Measurements from ENCODE around the gene TDRD1. TPM values are rescaled to one million over a fixed set of nuclear protein-coding genes. Genes with fewer than 3 reads are reported as not detected.

The TDRD1 gene
- total RNA-seq, 1 experiment from 2014 or later = not detected

DNA sequence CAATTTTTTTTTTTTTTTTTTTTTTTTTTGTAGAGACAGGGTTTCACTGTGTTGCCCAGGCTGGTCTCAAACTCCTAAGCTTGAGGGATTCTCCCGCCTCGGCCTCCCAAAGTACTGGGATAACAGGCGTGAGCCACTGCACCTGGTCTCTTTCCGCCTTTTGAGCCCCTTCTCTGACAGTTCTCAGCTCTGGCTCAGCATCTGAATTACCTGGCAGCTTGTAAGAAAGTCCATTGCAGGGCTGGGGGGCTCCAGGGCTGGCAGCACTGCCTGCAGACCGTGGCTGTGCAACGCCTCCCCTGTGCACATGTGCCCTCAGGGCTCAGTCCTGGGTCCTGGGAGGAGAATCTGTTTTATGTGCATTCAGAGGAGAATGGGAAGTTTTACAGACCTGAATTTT is 97.5 kb downstream of the TDRD1 start:
- Histone ChIP-seq H3K9me2 (replicated peaks; ENCODE audit: insufficient read depth, low read length) (no peaks in the 10 kb centered on the region), H3K27ac (ENCODE audit: low read length) (no peak overlapping the region), H4K20me1 (ENCODE audit: insufficient read depth, low read depth, low read length) (no peaks in the 10 kb centered on the region), H3K4me2 (ENCODE audit: low read depth, low read length, poor library complexity, severe bottlenecking) (no peak overlapping the region), H3K27me3 (ENCODE audit: low read length) (no peaks in the 10 kb centered on the region), H3K9ac (ENCODE audit: low read length) (no peak overlapping the region), H3K4me1 (ENCODE audit: low read length) (no peaks in the 10 kb centered on the region), H3K4me3 (ENCODE audit: low read length) (no peak overlapping the region), H3K9me3 (ENCODE audit: low read length) (no peaks in the 10 kb centered on the region), H3K36me3 (ENCODE audit: insufficient read depth, low read length) (no peaks in the 10 kb centered on the region), H3K79me2 (ENCODE audit: low read length) (no peaks in the 10 kb centered on the region), H2AFZ (ENCODE audit: low read length) (no peak overlapping the region)
- DNase-seq = no peak

DNA sequence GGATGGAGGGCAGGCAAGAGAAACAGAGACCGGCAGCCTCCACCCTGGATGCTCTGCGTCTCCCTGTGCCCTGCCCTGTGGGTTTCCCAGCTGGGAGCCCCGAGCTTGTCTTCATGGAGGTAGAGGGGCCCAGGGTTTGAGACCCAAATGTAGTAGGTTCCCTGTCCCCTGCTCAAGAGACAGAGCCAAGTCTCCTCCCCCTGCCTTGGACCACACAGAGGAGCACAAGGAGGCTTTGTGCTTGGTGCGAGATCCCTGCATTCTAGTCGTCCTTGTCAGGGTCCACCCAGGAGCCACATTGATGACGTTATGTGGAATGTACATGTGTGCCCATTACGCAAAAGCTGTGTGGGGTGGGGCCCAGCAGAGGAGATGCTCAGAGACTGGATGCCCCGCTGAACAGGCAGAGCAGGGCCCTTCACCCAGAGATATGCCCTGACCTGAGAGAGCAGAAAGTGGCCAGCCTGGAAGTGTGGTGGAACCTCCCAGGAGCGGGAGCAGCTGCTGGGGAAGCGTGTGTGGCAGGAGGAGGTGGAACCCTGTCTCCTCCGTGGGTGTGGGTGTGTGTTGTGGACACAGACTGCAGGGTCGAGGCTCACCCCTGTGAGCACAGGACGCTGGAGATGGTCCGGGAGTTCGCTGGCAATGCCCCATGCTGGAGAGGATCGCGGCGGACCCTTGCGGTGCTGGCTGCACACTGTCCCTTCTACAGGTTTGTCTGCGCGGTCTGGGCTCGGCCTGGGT is 99.2 kb downstream of the TDRD1 start:
- no peaks in the 10 kb centered on the region for H3K27me3 ChIP-seq (ENCODE audit: low read length)
- H3K9ac ChIP-seq (ENCODE audit: low read length) = no peak overlapping the region
- no peak overlapping the region for H2AFZ ChIP-seq (ENCODE audit: low read length)
- no peaks in the 10 kb centered on the region for H3K36me3 ChIP-seq (ENCODE audit: insufficient read depth, low read length)
- H3K79me2 ChIP-seq (ENCODE audit: low read length) = no peaks in the 10 kb centered on the region
- no peak overlapping the region for H3K4me2 ChIP-seq (ENCODE audit: low read depth, low read length, poor library complexity, severe bottlenecking)
- H3K9me3 ChIP-seq (ENCODE audit: low read length) = no peaks in the 10 kb centered on the region
- no peak for DNase-seq
- no peak overlapping the region for H3K4me3 ChIP-seq (ENCODE audit: low read length)
- no peaks in the 10 kb centered on the region for H3K9me2 ChIP-seq (replicated peaks; ENCODE audit: insufficient read depth, low read length)
- H3K4me1 ChIP-seq (ENCODE audit: low read length) = no peaks in the 10 kb centered on the region
- H3K27ac ChIP-seq (ENCODE audit: low read length) = no peak overlapping the region
- no peaks in the 10 kb centered on the region for H4K20me1 ChIP-seq (ENCODE audit: insufficient read depth, low read depth, low read length)

DNA sequence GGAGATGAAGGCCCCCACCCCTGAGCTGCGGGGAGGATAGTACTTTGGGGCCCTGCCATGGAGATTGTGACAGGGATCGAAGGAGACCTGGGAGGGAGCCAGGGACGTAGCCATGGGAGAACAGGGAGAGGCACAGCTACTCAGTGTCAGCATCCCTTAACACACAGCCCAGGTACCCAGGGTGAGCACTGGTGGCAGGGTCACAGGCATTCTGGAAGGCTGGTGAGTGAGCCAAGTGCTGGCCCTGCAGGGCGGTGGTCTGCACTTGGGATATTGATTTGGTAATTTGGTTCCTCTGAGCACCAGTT is 99.7 kb downstream of the TDRD1 start:
- Histone ChIP-seq H4K20me1 (ENCODE audit: insufficient read depth, low read depth, low read length) (no peaks in the 10 kb centered on the region), H2AFZ (ENCODE audit: low read length) (no peak overlapping the region)

GRCh38 chr10:114279289-114279688 is 100.1 kb downstream of the TDRD1 start:
- H3K9me2 ChIP-seq (replicated peaks; ENCODE audit: insufficient read depth, low read length) = no peaks in the 10 kb centered on the region
- no peak overlapping the region for H2AFZ ChIP-seq (ENCODE audit: low read length)
- no peaks in the 10 kb centered on the region for H3K79me2 ChIP-seq (ENCODE audit: low read length)
- H3K27ac ChIP-seq (ENCODE audit: low read length) = no peak overlapping the region
- no peaks in the 10 kb centered on the region for H4K20me1 ChIP-seq (ENCODE audit: insufficient read depth, low read depth, low read length)
- H3K4me3 ChIP-seq (ENCODE audit: low read length) = no peak overlapping the region
- no peak overlapping the region for H3K9ac ChIP-seq (ENCODE audit: low read length)
- H3K4me2 ChIP-seq (ENCODE audit: low read depth, low read length, poor library complexity, severe bottlenecking) = no peak overlapping the region
- H3K27me3 ChIP-seq (ENCODE audit: low read length) = no peaks in the 10 kb centered on the region
- no peaks in the 10 kb centered on the region for H3K4me1 ChIP-seq (ENCODE audit: low read length)
- no peaks in the 10 kb centered on the region for H3K36me3 ChIP-seq (ENCODE audit: insufficient read depth, low read length)
- no peaks in the 10 kb centered on the region for H3K9me3 ChIP-seq (ENCODE audit: low read length)
- DNase-seq = no peak

More for the DNA sequence above, 99.7 kb downstream of the TDRD1 start:
- H3K36me3 ChIP-seq (ENCODE audit: insufficient read depth, low read length) = no peaks in the 10 kb centered on the region
- no peak for DNase-seq
- H3K9me2 ChIP-seq (replicated peaks; ENCODE audit: insufficient read depth, low read length) = no peaks in the 10 kb centered on the region
- H3K27me3 ChIP-seq (ENCODE audit: low read length) = no peaks in the 10 kb centered on the region
- no peak overlapping the region for H3K9ac ChIP-seq (ENCODE audit: low read length)
- H3K4me2 ChIP-seq (ENCODE audit: low read depth, low read length, poor library complexity, severe bottlenecking) = no peak overlapping the region
- H3K27ac ChIP-seq (ENCODE audit: low read length) = no peak overlapping the region
- no peaks in the 10 kb centered on the region for H3K9me3 ChIP-seq (ENCODE audit: low read length)
- H3K4me3 ChIP-seq (ENCODE audit: low read length) = no peak overlapping the region
- H3K79me2 ChIP-seq (ENCODE audit: low read length) = no peaks in the 10 kb centered on the region
- no peaks in the 10 kb centered on the region for H3K4me1 ChIP-seq (ENCODE audit: low read length)

GRCh38 chr10:114279901-114280644 is 100.9 kb downstream of the TDRD1 start:
- H3K4me3 ChIP-seq (ENCODE audit: low read length) = no peak overlapping the region
- H3K9me3 ChIP-seq (ENCODE audit: low read length) = no peaks in the 10 kb centered on the region
- no peaks in the 10 kb centered on the region for H3K27me3 ChIP-seq (ENCODE audit: low read length)
- no peak overlapping the region for H3K27ac ChIP-seq (ENCODE audit: low read length)
- H3K4me2 ChIP-seq (ENCODE audit: low read depth, low read length, poor library complexity, severe bottlenecking) = no peak overlapping the region
- H4K20me1 ChIP-seq (ENCODE audit: insufficient read depth, low read depth, low read length) = no peaks in the 10 kb centered on the region
- H3K36me3 ChIP-seq (ENCODE audit: insufficient read depth, low read length) = no peaks in the 10 kb centered on the region
- no peaks in the 10 kb centered on the region for H3K9me2 ChIP-seq (replicated peaks; ENCODE audit: insufficient read depth, low read length)
- no peak overlapping the region for H2AFZ ChIP-seq (ENCODE audit: low read length)
- no peaks in the 10 kb centered on the region for H3K79me2 ChIP-seq (ENCODE audit: low read length)
- no peak for DNase-seq
- no peaks in the 10 kb centered on the region for H3K4me1 ChIP-seq (ENCODE audit: low read length)
- no peak overlapping the region for H3K9ac ChIP-seq (ENCODE audit: low read length)

DNA sequence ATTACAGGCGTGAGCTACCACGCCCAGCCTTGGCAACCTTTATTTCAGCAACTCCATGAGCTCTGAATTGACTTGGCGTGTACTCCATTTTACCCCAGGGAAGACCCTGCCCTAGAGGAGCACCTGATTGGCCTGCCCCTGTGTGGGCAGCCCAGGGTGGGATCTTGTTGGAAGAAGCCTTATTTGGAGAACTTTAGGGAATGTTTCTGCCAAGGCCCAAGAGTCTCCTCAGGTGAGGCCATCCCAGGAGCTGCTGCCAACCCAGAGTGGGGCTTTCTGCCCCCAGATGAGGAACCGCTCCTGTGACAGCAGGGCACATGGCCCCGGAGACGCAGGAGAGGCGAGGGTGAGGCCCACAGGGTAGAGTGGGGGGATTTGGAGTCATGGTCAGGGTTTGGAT is 101.9 kb downstream of the TDRD1 start:
- no peaks in the 10 kb centered on the region for H3K79me2 ChIP-seq (ENCODE audit: low read length)

DNA sequence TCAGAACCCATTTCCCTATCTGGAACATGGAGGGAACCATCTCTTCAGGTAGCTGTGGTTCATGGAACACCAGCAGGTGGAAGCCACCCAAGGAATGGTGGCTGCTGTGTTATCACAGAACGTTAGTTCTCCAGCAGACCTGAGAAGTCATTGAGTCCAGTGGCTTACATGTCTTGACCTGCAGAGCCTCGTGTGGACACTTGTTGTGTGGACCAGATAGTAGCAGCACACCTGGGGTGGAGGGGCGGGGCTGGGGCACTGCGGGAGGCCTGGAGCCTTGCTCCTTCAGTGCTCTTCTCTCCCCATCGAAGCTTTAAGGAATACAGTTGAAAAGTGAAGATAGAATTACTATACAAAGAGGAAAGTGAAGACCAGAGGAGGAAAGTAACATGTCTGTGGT is 102.3 kb downstream of the TDRD1 start:
- no peak for DNase-seq
- Histone ChIP-seq H3K27ac (ENCODE audit: low read length) (no peak overlapping the region), H4K20me1 (ENCODE audit: insufficient read depth, low read depth, low read length) (no peaks in the 10 kb centered on the region), H3K79me2 (ENCODE audit: low read length) (no peaks in the 10 kb centered on the region), H3K9ac (ENCODE audit: low read length) (no peak overlapping the region), H3K9me2 (replicated peaks; ENCODE audit: insufficient read depth, low read length) (no peaks in the 10 kb centered on the region), H3K36me3 (ENCODE audit: insufficient read depth, low read length) (no peaks in the 10 kb centered on the region), H3K4me3 (ENCODE audit: low read length) (no peak overlapping the region), H3K4me1 (ENCODE audit: low read length) (no peaks in the 10 kb centered on the region), H2AFZ (ENCODE audit: low read length) (no peak overlapping the region), H3K9me3 (ENCODE audit: low read length) (no peaks in the 10 kb centered on the region), H3K27me3 (ENCODE audit: low read length) (no peaks in the 10 kb centered on the region), H3K4me2 (ENCODE audit: low read depth, low read length, poor library complexity, severe bottlenecking) (no peak overlapping the region)

More for the DNA sequence above, 101.9 kb downstream of the TDRD1 start:
- no peak overlapping the region for H3K4me3 ChIP-seq (ENCODE audit: low read length)
- H3K9me2 ChIP-seq (replicated peaks; ENCODE audit: insufficient read depth, low read length) = no peaks in the 10 kb centered on the region
- no peak overlapping the region for H3K9ac ChIP-seq (ENCODE audit: low read length)
- H3K27me3 ChIP-seq (ENCODE audit: low read length) = no peaks in the 10 kb centered on the region
- no peak overlapping the region for H3K4me2 ChIP-seq (ENCODE audit: low read depth, low read length, poor library complexity, severe bottlenecking)
- H3K27ac ChIP-seq (ENCODE audit: low read length) = no peak overlapping the region
- no peak for DNase-seq
- H3K4me1 ChIP-seq (ENCODE audit: low read length) = no peaks in the 10 kb centered on the region
- H4K20me1 ChIP-seq (ENCODE audit: insufficient read depth, low read depth, low read length) = no peaks in the 10 kb centered on the region
- no peaks in the 10 kb centered on the region for H3K9me3 ChIP-seq (ENCODE audit: low read length)
- H2AFZ ChIP-seq (ENCODE audit: low read length) = no peak overlapping the region
- H3K36me3 ChIP-seq (ENCODE audit: insufficient read depth, low read length) = no peaks in the 10 kb centered on the region

Measured in Karpas-422 (cell line).